B cell (primary cell): ENCODE results near the gene ZFX.

ENCODE experiments used
- EZH2 ChIP-seq: IDR thresholded peaks from 2 replicates; pipeline ENCODE4 v1.6.1; 2012; ENCODE audit warnings: borderline replicate concordance, low read depth, mild to moderate bottlenecking, moderate library complexity, low read length; ENCODE audit not compliant: insufficient read depth, poor library complexity, severe bottlenecking
- TF ChIP-seq, protein P1 (sequence below): fragments of 200-600 bp; IDR thresholded peaks from one replicate; pipeline ENCODE4 v1.8.0; 2022; ENCODE audit warnings: antibody characterized with exemption, mild to moderate bottlenecking

DNA sequence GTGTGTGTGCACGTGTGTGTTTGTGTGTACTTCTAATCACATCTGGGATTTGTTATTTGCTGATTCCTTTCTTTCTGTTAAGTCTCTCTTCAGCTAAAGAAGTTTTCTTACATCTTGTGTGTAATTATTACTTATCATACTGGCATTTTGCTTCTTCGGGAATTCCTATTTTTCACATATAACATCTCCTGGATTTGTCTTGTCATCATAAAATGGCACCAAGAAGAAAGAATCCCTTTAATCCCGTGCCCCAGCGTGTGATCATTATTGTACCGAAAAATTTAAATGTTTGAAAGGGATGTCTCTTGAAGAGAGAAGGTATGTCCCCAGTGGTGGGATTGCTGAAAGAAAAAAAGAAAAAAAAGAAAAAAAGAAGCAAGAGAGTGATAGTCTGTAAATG, 72.3 kb downstream of the ZFX start:
- TF ChIP-seq, protein P1, sequence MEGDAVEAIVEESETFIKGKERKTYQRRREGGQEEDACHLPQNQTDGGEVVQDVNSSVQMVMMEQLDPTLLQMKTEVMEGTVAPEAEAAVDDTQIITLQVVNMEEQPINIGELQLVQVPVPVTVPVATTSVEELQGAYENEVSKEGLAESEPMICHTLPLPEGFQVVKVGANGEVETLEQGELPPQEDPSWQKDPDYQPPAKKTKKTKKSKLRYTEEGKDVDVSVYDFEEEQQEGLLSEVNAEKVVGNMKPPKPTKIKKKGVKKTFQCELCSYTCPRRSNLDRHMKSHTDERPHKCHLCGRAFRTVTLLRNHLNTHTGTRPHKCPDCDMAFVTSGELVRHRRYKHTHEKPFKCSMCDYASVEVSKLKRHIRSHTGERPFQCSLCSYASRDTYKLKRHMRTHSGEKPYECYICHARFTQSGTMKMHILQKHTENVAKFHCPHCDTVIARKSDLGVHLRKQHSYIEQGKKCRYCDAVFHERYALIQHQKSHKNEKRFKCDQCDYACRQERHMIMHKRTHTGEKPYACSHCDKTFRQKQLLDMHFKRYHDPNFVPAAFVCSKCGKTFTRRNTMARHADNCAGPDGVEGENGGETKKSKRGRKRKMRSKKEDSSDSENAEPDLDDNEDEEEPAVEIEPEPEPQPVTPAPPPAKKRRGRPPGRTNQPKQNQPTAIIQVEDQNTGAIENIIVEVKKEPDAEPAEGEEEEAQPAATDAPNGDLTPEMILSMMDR, result no peak
- no peak for TF ChIP-seq EZH2
